ENCODE measurements around the gene GREB1L.
"Not testable (repeated sequence)": the region's sequence is repeated elsewhere in the genome, so short reads cannot be mapped to it uniquely, and the experiment has no call there.

GREB1L gene

GRCh38 chr18:21242141-21242779, at the start of gene GREB1L:
GREB1L (plus strand) TSS chr18:21242232; CDS start chr18:21383519, 141,287 bp downstream.
- no peak for DNase-seq (ENCODE audit: low spot score)

GRCh38 chr18:21192308-21192624, 49.8 kb upstream of the GREB1L start:
- DNase-seq (ENCODE audit: low spot score): no peak

GRCh38 chr18:21194871-21195771, 46.9 kb upstream of the GREB1L start:
- peak; percentile 7 for DNase-seq (ENCODE audit: low spot score)

GRCh38 chr18:21196426-21196825, 45.6 kb upstream of the GREB1L start:
- no peak for DNase-seq (ENCODE audit: low spot score)

- DNase-seq (ENCODE audit: low spot score): no peak
Measured at GRCh38 chr18:21203126-21203525, 38.9 kb upstream of the GREB1L start.

- DNase-seq (ENCODE audit: low spot score): no peak
Measured at GRCh38 chr18:21203542-21204241, 38.3 kb upstream of the GREB1L start.

- no peak for DNase-seq (ENCODE audit: low spot score)
Measured at GRCh38 chr18:21205695-21206094, 36.3 kb upstream of the GREB1L start.

- no peak for DNase-seq (ENCODE audit: low spot score)
Measured at GRCh38 chr18:21210278-21210677, 31.8 kb upstream of the GREB1L start.

- DNase-seq (ENCODE audit: low spot score): no peak
Measured at GRCh38 chr18:21210784-21211183, 31.2 kb upstream of the GREB1L start.

GRCh38 chr18:21214409-21214808, 27.6 kb upstream of the GREB1L start:
- not testable (repeated sequence) for DNase-seq (ENCODE audit: low spot score)

GRCh38 chr18:21215490-21215889, 26.5 kb upstream of the GREB1L start:
- DNase-seq (ENCODE audit: low spot score): no peak

- DNase-seq (ENCODE audit: low spot score): no peak
Measured at GRCh38 chr18:21218862-21219261, 23.2 kb upstream of the GREB1L start.

- no peak for DNase-seq (ENCODE audit: low spot score)
Measured at GRCh38 chr18:21230436-21230835, 11.6 kb upstream of the GREB1L start.

- no peak for DNase-seq (ENCODE audit: low spot score)
Measured at GRCh38 chr18:21241301-21242048, 557 bp upstream of the GREB1L start.

GRCh38 chr18:21242780-21243401, 859 bp downstream of the GREB1L start:
- DNase-seq (ENCODE audit: low spot score): no peak

- DNase-seq (ENCODE audit: low spot score): no peak
Measured at GRCh38 chr18:21254576-21254975, 12.5 kb downstream of the GREB1L start.

- no peak for DNase-seq (ENCODE audit: low spot score)
Measured at GRCh38 chr18:21255211-21255610, 13.2 kb downstream of the GREB1L start.

- no peak for DNase-seq (ENCODE audit: low spot score)
Measured at GRCh38 chr18:21257386-21257785, 15.4 kb downstream of the GREB1L start.

- no peak for DNase-seq (ENCODE audit: low spot score)
Measured at GRCh38 chr18:21260621-21261020, 18.6 kb downstream of the GREB1L start.

- no peak for DNase-seq (ENCODE audit: low spot score)
Measured at GRCh38 chr18:21261352-21261751, 19.3 kb downstream of the GREB1L start.

- DNase-seq (ENCODE audit: low spot score): no peak
Measured at GRCh38 chr18:21262244-21262643, 20.2 kb downstream of the GREB1L start.

- no peak for DNase-seq (ENCODE audit: low spot score)
Measured at GRCh38 chr18:21262979-21263378, 20.9 kb downstream of the GREB1L start.
